Esophagus muscularis mucosa (tissue), 3 donors: ENCODE data around the gene PHLDA3.

ENCODE experiments used
- CTCF ChIP-seq, 3 experiments: fragments of 200-600 bp in 2 of 3; fragments of 450-650 bp in 1 of 3; sonication (generic) in 2 of 3; IDR thresholded peaks; one replicate each; pipeline ENCODE4 v1.5.1; 2017 to 2019; ENCODE audit warnings: antibody characterized with exemption in 3 of 3, mild to moderate bottlenecking in 2 of 3, moderate library complexity in 1 of 3
- EP300 ChIP-seq: sonication (generic); formaldehyde crosslinking; IDR thresholded peaks from one replicate; pipeline ENCODE4 v1.6.1; 2017; ENCODE audit warnings: antibody characterized with exemption

- no peak for TF ChIP-seq CTCF (IDR thresholded peaks at IDR 0.05)
- no peak for TF ChIP-seq EP300
Measured at GRCh38 chr1:201475915-201476669, 7.1 kb upstream of the PHLDA3 start.
